MV-4-11 (cell line): ENCODE data around the gene FNDC11.

ENCODE experiments used
- DNase-seq: peaks from one replicate; lab custom pipeline; 2025; lab: John Stamatoyannopoulos, UW

Gene FNDC11

GRCh38 chr20:63539441-63540370 is 14.3 kb upstream of the FNDC11 start:
- DNase-seq = no peak

GRCh38 chr20:63540417-63541186 is 13.4 kb upstream of the FNDC11 start:
- no peak for DNase-seq

- no peak for DNase-seq
Measured at GRCh38 chr20:63541371-63541770, 12.6 kb upstream of the FNDC11 start.

- no peak for DNase-seq
Measured at GRCh38 chr20:63542031-63542559, 11.9 kb upstream of the FNDC11 start.

GRCh38 chr20:63542696-63543095 is 11.3 kb upstream of the FNDC11 start:
- no peak for DNase-seq

- no peak for DNase-seq
Measured at GRCh38 chr20:63543131-63543530, 10.8 kb upstream of the FNDC11 start.

- no peak for DNase-seq
Measured at GRCh38 chr20:63543733-63544132, 10.2 kb upstream of the FNDC11 start.

- no peak for DNase-seq
Measured at GRCh38 chr20:63544241-63544957, 9.6 kb upstream of the FNDC11 start.

GRCh38 chr20:63544958-63545516 is 8.9 kb upstream of the FNDC11 start:
- DNase-seq = no peak

- no peak for DNase-seq
Measured at GRCh38 chr20:63545814-63546213, 8.1 kb upstream of the FNDC11 start.

- DNase-seq = no peak
Measured at GRCh38 chr20:63546256-63546955, 7.6 kb upstream of the FNDC11 start.

GRCh38 chr20:63546956-63547724 is 6.8 kb upstream of the FNDC11 start:
- DNase-seq = no peak

GRCh38 chr20:63547725-63548480 is 6.1 kb upstream of the FNDC11 start, which contains the start of gene SRMS:
Gene SRMS (minus strand): TSS chr20:63547749. CDS start chr20:63547463, 286 bp downstream.
- DNase-seq = no peak

GRCh38 chr20:63548542-63548941 is 5.4 kb upstream of the FNDC11 start:
- no peak for DNase-seq

GRCh38 chr20:63549019-63549418 is 4.9 kb upstream of the FNDC11 start:
- DNase-seq = no peak

- DNase-seq = no peak
Measured at GRCh38 chr20:63549679-63550282, 4.2 kb upstream of the FNDC11 start.

- DNase-seq = no peak
Measured at GRCh38 chr20:63551068-63551467, 2.9 kb upstream of the FNDC11 start.

- peak; percentile 49 for DNase-seq
Measured at GRCh38 chr20:63552481-63553249, 1.3 kb upstream of the FNDC11 start.
